Measurements from ENCODE around the gene ITIH2.
"Not testable (repeated sequence)": the region's sequence is repeated elsewhere in the genome, so short reads cannot be mapped to it uniquely, and the experiment has no call there.

Gene ITIH2

DNA sequence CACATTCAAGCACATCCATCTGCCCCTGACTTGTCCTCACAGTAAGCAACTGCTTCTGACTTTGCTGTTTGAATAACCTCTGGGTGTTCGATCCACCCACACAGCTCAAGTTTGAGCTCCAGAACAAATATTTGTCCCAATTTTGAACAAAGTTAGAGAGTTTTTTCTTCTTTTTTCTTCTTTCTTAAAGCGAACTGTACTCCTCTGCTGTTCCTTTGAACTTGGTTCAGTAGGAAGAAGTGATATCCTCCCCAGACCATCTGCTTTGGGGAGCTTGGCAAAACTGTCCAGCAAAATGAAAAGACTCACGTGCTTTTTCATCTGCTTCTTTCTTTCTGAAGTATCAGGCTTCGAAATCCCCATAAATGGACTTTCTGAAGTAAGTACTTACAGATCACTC is at the start of gene ITIH2:
Gene ITIH2 (plus strand): TSS at position 177 of the 400 bp plus-strand sequence. CDS start 119 bp downstream, at position 296.
- no peak for DNase-seq

GRCh38 chr10:7657079-7657478 is 46.0 kb upstream of the ITIH2 start:
- not testable (repeated sequence) for DNase-seq

DNA sequence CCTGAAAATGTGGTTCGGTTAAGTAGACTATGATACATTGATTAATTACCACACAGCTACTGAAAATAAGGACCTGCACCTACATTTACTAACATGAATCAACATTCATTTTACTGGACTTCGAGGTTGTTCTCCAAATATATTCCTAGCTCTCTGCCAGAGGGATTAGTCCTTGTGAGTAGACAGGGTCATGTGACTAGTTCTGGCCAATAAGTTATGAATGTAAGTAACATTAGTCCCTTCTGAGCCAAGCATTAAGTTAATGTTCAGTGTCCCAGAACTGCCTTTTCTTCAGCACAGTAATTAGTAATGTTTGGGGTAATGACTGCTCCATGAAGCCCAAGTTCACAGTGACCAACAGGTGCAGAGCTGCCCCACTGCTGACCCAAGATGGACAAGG is 45.6 kb upstream of the ITIH2 start:
- no peak for DNase-seq

DNA sequence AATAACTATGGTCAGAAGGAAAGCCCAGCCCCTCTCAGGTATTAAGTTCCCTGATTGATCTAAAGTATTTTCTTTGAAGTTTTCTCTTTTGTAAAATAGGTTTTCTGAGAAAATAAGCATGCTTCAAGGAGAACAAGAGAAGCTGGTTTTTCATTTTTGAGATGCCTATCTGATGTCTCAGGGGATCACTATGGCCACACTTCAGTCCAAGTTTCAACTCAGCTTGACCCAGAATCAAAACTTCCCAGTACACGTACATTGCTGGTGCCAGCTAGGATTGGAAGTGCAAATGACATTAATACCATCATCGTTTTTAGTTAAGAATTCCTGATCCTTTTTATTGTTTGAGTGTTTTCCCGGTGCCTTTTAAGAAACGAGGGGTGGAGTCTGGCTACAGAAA is 43.6 kb upstream of the ITIH2 start:
- DNase-seq, result no peak

DNA sequence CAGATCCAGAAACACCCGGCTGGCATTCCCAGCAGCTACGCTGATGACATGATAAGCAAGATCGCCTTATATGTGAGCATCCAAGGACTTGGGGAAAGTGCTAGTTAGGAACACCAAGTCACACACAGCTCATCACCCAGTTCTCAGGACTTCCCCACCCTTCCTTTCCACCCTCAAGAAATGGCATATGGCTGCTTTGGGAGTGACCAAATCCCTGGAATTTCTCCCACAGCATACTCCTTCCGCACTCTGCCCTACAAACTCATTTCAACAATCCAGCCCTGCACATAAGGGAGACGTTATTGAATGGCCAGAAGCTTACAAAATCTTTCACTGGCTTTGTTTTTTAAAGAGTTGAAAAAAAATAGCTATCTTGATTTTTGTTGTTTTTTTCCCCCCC is 40.6 kb upstream of the ITIH2 start:
- DNase-seq, result no peak

GRCh38 chr10:7664707-7665106 is 38.4 kb upstream of the ITIH2 start:
- DNase-seq, result no peak

DNA sequence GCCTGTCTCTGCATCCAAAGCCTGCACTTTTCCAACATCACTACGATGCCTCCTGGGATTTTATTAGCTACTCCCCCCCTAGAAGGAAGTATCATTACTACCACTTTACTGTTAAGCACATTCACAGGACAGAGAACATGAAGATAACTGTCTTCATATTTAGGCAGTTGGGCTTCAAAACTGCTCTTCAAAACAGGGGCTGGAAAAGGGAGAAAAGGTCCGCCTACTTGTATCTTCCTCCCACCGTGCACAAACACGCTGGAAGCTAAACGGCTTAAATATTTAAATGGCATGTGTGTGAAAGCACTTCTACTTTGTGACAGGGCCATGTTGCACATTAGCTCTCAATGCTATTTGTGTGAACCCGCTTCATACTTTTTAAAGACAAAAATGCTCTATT is 37.3 kb upstream of the ITIH2 start:
- DNase-seq, result no peak

DNA sequence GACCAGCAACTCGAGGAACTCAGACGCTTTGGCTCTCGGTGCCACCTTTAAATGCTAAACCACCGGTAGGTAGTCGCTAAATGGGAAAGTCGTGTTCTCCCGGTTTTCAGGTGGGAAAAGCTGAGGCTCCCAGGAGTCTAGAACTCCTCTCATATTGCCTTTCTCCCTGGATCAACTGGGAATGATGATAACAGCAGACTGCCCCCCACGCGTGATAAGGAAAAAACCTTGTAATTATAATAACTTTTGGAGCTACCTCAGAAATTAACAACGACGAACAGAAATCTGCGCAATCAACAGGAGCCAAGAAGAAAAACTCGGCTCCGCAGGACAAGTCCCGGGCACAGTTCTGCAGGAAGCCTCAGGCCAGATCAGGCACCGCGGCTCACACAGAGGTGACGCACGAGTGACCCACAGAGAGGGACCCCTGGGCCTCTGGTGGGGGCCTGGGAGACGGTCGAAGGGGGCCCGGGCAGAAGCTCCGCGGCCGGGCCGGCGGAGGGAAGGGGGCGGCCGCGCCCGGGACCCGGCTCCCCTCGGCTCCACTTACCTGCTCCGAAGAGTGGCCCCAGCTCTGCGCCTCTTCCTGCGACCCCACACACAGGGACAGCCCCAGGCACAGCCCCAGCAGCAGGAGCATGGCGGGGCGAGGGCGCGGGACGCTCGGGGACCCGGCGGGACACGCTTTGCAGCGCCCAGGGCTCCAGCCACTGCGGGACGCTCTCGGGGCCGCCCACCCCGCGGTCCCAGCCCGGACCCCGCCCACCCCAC is 36.7 kb upstream of the ITIH2 start, which contains the start of gene ITIH5:
Gene ITIH5 (minus strand): TSS at position 714 of the 771 bp plus-strand sequence. CDS start 74 bp downstream, at position 640.
- no peak for DNase-seq

- DNase-seq, result no peak
Measured at GRCh38 chr10:7667262-7668141, 35.6 kb upstream of the ITIH2 start.

DNA sequence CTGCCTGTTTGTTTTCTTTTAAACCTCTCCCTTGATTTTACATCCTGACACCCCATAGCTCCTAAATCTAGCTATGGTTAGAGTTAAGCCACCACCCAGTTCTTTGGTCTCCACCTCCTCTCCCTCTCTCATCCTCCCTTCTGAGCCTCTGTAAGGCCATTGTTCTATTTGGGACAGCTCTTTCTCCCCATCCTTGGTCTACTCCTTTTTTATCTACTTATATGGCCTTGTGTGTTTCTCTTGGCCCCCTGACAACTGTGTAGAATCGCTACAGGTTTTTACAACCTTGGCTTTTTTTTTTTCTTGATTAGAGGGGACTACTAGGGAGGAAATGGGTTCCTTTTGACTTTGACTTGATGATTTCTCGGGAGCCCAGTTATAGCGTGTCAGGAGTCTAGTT is 33.0 kb upstream of the ITIH2 start:
- no peak for DNase-seq

DNA sequence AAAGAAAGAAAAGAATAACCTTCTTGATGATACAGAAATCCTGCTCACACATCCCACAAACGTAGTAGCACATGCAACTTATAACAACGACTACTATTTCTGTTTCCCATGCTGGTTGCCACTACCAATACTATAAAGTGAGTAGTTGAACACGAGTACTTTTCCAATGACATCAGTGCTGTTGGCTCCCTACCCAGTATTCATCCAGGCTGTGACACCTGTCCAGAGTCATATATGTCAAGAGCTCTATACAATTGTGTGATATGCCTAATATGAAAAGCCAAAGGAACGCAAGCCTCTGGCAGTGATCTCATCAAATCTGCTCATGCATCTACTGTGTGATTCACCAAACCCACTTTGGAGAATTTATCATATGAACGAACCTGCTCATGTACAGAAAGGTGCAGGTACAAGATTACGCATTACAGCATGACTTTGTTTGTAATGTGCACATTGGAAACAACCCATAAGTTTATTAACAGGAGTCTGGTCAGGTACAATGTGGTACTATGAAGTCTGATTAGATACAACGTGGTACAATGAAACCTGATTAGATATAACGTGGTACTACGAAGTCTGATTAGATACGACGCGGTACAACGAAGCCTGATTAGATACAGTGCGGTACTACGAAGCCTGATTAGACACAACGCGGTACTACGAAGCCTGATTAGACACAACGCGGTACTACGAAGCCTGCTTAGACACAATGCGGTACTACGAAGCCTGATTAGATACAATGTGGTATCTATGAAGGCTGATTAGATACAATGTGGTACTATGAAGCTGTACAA is 30.6 kb upstream of the ITIH2 start:
- DNase-seq, result no peak

- DNase-seq, result no peak
Measured at GRCh38 chr10:7679256-7679655, 23.9 kb upstream of the ITIH2 start.

GRCh38 chr10:7680078-7680477 is 23.0 kb upstream of the ITIH2 start:
- not testable (repeated sequence) for DNase-seq

- DNase-seq, result no peak
Measured at GRCh38 chr10:7686351-7687171, 16.6 kb upstream of the ITIH2 start.

DNA sequence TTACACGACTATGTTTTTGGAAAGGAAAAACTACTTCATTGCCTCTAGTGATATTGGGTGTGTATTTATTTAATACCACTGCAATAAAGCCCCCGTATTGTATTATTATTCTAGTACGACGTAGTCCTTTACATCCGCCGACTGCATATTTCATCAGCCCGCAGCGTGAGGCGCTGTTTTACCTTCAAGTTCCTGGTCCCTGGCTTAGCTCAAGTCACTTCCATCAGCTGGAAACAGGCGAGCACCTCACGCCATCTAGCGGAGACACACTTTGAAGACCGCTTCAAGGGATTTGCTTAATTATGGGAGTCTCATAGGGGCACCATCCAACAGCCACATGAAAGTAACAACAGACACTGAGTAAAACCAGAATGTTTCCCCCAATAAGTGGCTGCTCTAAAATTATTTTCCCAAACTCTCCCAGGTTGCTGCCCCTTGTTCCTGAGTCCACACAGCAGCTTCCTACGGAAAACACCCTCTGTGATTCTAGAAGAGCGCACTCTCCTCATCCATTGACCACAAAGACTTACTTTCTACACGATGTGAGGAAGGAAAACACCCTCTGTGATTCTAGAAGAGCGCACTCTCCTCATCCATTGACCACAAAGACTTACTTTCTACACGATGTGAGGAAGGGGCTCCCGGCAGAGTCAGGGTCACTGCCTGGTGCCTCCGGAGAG is 15.7 kb upstream of the ITIH2 start:
- peak; percentile 63 for DNase-seq

DNA sequence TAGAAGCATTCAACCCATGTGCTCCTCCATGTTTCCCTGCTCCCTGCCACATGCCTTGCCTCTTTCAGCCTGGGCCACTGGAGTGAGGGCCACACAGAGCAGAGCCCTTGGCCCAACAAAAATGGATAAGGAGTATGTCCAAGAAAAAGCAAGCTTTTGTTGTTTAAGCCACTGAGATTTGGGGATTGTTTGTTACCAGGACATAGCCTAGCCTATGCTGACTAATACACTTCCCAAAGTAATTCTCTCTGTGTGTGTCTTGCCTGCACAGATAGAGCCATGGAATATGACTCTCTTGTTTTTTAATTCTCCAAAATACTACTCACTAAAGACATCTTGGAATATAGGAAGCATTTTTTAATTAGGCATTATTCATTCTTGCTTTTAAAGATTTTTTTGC is 13.5 kb upstream of the ITIH2 start:
- no peak for DNase-seq

GRCh38 chr10:7690885-7691597 is 12.1 kb upstream of the ITIH2 start:
- not testable (repeated sequence) for DNase-seq

- not testable (repeated sequence) for DNase-seq
Measured at GRCh38 chr10:7692368-7692767, 10.7 kb upstream of the ITIH2 start.

- not testable (repeated sequence) for DNase-seq
Measured at GRCh38 chr10:7693194-7693593, 9.9 kb upstream of the ITIH2 start.

DNA sequence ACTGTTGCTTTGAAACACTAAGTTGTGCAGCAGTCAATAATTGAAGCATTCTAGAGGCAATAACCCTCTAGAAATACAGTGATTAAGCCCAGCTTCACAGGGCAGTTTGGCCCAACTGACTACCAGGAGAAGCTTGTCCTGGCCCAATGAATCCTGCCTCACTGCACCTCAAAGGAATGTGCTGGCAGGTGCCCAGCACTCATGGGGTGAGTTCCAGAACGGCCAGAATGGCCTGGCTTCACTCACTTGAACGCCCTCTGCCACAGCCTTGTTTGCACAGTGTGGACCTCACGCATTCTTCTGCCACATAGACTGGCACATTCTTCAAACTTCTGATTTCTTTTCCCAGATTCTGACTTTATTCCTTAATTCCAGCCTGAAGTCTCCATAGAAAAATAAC is 6.6 kb upstream of the ITIH2 start:
- no peak for DNase-seq

- no peak for DNase-seq
Measured at GRCh38 chr10:7697426-7697825, 5.7 kb upstream of the ITIH2 start.

All from NCI-H1105 (cell line).